KOPT-K1 (cell line): ENCODE results near the gene WDCP.
A peak's percentile ranks its signal among the peaks of the same experiment; 100 is the strongest.
"Not testable (repeated sequence)": the region's sequence is repeated elsewhere in the genome, so short reads cannot be mapped to it uniquely, and the experiment has no call there.

Experiments used
- H3K27ac ChIP-seq: fragments of 200-600 bp; sonication (generic); 2 replicates; pipeline ENCODE4 v1.5.1; 2016; ENCODE audit warnings: antibody characterized with exemption, mild to moderate bottlenecking, low read depth, low read length; ENCODE audit not compliant: poor library complexity, severe bottlenecking
- H3K36me3 ChIP-seq: fragments of 200-600 bp; sonication (generic); 2 replicates; pipeline ENCODE4 v1.5.1; 2017; ENCODE audit warnings: antibody characterized with exemption, mild to moderate bottlenecking, low read length, moderate library complexity; ENCODE audit not compliant: insufficient read depth
- H3K9me3 ChIP-seq: fragments of 200-600 bp; sonication (generic); 2 replicates; pipeline ENCODE4 v1.5.1; 2017; ENCODE audit warnings: antibody characterized with exemption, low read length, mild to moderate bottlenecking; ENCODE audit not compliant: insufficient read depth, poor library complexity, severe bottlenecking

WDCP gene, protein sequence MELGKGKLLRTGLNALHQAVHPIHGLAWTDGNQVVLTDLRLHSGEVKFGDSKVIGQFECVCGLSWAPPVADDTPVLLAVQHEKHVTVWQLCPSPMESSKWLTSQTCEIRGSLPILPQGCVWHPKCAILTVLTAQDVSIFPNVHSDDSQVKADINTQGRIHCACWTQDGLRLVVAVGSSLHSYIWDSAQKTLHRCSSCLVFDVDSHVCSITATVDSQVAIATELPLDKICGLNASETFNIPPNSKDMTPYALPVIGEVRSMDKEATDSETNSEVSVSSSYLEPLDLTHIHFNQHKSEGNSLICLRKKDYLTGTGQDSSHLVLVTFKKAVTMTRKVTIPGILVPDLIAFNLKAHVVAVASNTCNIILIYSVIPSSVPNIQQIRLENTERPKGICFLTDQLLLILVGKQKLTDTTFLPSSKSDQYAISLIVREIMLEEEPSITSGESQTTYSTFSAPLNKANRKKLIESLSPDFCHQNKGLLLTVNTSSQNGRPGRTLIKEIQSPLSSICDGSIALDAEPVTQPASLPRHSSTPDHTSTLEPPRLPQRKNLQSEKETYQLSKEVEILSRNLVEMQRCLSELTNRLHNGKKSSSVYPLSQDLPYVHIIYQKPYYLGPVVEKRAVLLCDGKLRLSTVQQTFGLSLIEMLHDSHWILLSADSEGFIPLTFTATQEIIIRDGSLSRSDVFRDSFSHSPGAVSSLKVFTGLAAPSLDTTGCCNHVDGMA

DNA sequence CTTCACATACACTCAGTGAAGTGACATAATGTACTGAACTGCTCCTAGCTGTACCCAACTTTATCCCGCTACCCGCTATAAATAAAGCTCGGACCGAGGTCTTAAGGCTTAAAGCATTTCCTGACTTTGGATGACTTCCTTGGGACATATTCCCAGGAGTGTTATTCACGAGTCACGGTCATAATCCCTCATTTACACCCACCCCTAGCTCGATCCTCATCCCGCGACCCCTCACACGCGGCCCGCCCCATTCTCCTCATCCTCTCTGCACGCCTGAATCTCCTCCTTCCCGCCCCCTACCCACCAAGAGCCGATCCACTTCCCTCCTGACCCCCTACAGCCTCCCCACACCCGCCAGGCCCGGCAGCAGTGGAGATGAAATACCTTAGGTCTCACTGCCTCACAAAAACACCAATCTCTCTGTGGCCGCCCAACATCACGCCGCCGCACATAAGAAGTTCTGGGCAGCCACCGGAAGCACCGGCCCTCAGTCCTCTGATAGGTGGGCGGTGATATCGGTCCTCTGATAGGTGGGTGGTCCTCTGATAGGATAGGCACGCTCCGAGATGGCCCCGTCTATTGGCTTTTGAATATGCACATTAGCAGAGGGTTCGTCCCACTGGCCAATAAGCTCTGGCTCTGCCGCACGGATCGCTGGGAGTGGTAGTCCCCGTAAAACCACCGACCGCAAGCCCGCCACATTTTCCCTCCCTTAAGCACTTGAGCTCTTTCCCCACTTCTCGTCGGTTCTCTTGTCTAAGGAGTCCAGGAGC lies at the start of gene WDCP:
TSS of gene WDCP (minus strand) at position 462 of the 773 bp plus-strand sequence. CDS start 7,897 bp downstream, outside the sequence.
- H3K9me3 ChIP-seq: no peaks in the 10 kb centered on the region
- H3K27ac ChIP-seq: peak within 1 kb of the TSS; percentile 68

DNA sequence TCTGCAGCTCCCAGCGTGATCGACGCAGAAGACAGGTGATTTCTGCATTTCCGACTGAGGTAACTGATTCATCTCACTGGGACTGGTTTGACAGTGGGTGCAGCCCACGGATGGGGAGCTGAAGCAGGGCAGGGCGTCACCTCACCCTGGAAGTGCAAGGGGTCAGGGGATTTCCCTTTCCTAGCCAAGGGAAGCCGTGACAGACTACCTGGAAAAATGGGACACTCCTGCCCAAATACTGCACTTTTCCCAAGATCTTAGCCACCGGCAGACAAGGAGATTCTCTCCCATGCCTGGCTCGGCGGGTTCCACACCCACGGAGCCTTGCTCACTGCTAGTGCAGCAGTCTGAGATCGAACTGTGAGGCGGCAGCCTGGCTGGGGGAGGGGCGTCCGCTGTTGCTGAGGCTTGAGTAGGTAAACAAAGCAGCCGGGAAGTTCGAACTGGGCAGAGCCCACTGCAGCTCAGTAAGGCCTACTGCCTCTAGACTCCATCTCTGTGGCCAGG lies 48.0 kb upstream of the WDCP start:
- not testable (repeated sequence) for H3K36me3 ChIP-seq, H3K27ac ChIP-seq, H3K9me3 ChIP-seq

More for the DNA sequence above, at the start of gene WDCP:
- H3K36me3 ChIP-seq: no peaks in the 10 kb centered on the region

DNA sequence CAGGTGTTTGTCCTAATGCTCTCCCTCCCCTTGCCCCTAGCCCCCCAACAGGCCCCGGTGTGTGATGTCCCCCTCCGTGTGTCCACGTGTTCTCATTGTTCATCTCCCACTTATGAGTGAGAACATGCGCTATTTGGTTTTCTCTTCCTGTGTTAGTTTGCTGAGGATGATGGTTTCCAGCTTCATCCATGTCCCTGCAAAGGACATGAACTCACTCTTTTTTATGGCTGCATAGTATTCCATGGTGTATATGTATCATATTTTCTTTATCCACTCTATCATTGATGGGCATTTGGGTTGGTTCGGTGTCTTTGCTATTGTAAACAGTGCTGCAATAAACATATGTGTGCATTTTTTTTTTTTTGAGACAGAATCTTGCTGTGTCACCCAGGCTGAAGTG lies 46.1 kb upstream of the WDCP start:
- H3K36me3 ChIP-seq, H3K9me3 ChIP-seq, H3K27ac ChIP-seq: not testable (repeated sequence)

- Histone ChIP-seq H3K36me3 (no peaks in the 10 kb centered on the region), H3K27ac (no peak overlapping the region), H3K9me3 (no peaks in the 10 kb centered on the region)
Measured at GRCh38 chr2:24088821-24089359, 41.7 kb upstream of the WDCP start.

GRCh38 chr2:24087032-24087431 lies 39.8 kb upstream of the WDCP start:
- Histone ChIP-seq H3K36me3 (no peaks in the 10 kb centered on the region), H3K27ac (no peak overlapping the region), H3K9me3 (no peaks in the 10 kb centered on the region)

DNA sequence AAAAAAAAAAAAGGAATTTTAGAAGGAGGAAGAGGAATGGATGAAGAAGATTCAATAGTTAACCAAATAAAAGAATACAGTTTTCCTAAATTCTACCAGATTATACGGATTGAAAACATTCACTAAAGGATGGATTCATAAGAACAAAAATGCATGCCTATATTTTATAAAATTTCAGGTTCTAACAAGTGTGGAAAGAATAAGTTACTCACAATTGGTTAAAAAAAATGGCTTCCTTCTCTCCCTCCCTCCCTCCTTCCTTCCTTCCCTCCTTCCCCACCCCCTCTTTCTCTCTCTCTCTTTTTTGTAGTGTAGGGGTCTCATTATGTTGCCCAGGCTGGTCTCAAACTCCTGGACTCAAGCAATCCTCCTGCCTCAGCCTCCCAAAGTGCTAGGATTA lies 39.0 kb upstream of the WDCP start:
- Histone ChIP-seq H3K9me3 (no peaks in the 10 kb centered on the region), H3K36me3 (no peaks in the 10 kb centered on the region), H3K27ac (no peak overlapping the region)

GRCh38 chr2:24085200-24085489 lies 38.0 kb upstream of the WDCP start:
- H3K27ac ChIP-seq: peak overlapping the region; percentile 62
- H3K36me3 ChIP-seq: no peaks in the 10 kb centered on the region

GRCh38 chr2:24084386-24085199 lies 37.4 kb upstream of the WDCP start, which contains the start of gene TP53I3:
Gene TP53I3, minus strand, starts transcription at chr2:24084834. Its CDS starts 508 bp downstream, at chr2:24084326.
- Histone ChIP-seq H3K27ac (peak within 1 kb of the TSS; percentile 62), H3K9me3 (no peaks in the 10 kb centered on the region), H3K36me3 (no peaks in the 10 kb centered on the region)

More at GRCh38 chr2:24085200-24085489, 38.0 kb upstream of the WDCP start:
- no peaks in the 10 kb centered on the region for H3K9me3 ChIP-seq

DNA sequence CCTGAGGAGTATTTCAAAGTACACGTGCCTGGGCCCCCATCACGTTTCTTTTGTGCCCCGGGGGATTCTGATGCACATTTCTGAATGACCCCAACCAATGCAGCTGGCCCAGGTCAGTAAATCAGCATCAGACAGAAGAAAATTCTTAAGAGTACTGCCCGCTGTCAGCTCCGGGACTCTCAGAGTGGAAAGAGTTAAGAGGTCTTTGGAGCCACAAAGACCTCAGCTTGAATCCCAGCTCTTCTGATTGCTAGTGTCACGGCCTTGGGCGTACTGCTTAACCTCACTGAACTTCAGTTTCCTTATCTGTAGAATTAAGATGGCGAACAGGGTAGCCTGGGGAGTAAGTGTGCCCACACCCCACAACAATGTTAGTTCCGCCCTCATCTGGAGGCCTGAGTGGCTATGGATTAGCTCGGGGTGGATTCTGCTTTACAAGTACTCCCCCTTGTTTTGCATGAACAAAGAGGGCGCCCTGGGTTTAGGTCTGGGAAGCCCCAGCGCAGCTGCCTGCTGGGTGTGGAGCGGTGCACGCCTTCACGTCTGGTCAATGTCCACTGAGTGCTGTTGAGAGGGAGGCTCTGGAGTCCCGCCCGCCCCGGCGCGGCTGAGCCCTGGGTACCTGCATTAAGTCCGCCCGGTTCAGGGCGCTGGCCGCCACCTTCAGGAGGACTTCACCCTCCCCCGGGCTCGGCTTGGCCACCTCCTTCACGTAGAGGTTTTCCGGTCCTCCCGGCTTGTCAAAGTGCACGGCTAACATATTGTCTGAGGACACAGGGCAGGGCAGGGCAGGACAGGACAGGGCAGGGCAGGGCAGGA lies 36.6 kb upstream of the WDCP start:
- H3K27ac ChIP-seq: peak overlapping the region; percentile 62
- H3K9me3 ChIP-seq: no peaks in the 10 kb centered on the region
- no peaks in the 10 kb centered on the region for H3K36me3 ChIP-seq

- Histone ChIP-seq H3K27ac (peak overlapping the region; percentile 62), H3K9me3 (no peaks in the 10 kb centered on the region), H3K36me3 (no peaks in the 10 kb centered on the region)
Measured at GRCh38 chr2:24082787-24083566, 35.8 kb upstream of the WDCP start.

DNA sequence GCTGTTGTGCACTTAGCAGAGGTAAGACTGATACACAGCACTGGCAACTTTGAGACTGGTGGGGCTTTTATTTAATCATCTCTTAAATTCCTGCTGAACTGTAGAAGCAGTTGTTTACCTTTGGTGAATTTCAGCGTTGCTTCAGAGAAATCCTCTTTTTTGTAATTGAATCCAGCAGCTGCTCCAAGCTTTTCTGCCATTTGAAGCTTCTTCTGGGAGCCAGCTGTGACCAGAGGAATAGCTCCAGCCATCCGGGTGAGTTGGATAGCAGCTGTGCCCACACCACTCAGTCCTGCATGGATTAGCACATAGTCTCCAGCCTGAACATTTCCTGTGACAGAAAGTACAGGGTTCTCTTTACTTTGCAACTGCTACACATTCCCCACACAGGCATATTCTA lies 33.5 kb upstream of the WDCP start:
- no peak overlapping the region for H3K27ac ChIP-seq

DNA sequence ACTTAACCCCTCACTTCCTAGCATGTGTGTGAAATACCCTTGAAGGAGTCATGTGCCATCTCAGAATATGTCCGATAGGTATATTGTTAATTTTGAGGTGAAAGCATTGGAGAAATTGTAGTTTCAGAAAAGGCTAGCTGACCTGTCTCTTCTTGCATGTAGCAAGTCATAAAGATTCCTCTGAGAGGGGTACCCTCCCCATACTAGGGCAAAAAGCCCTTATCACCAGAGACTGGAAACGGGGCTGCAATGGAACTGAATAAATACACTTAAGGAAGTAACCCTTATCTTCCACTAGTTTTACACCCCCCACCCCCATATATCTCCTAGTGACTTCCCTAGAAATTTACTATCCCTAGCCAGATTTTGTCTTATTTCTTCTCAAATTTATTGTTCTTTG lies 30.7 kb upstream of the WDCP start:
- Histone ChIP-seq H3K27ac (no peak overlapping the region), H3K9me3 (no peaks in the 10 kb centered on the region), H3K36me3 (peaks cover 19% of the 10 kb centered on the region)

More for the DNA sequence above, 33.5 kb upstream of the WDCP start:
- Histone ChIP-seq H3K9me3 (no peaks in the 10 kb centered on the region), H3K36me3 (no peaks in the 10 kb centered on the region)

- Histone ChIP-seq H3K27ac (peak overlapping the region; percentile 71), H3K9me3 (no peaks in the 10 kb centered on the region), H3K36me3 (peaks cover 23% of the 10 kb centered on the region)
Measured at GRCh38 chr2:24077535-24077877, 30.3 kb upstream of the WDCP start.
